ENCODE data around the gene RTF2. TPM values are rescaled to one million over a fixed set of nuclear protein-coding genes. Genes with fewer than 3 reads are reported as not detected.
"Not testable (repeated sequence)": the region's sequence is repeated elsewhere in the genome, so short reads cannot be mapped to it uniquely, and the experiment has no call there.

RTF2 gene
- total and polyA plus RNA-seq, 8 donors, result 68.2 to 133 (median 127) TPM

DNA sequence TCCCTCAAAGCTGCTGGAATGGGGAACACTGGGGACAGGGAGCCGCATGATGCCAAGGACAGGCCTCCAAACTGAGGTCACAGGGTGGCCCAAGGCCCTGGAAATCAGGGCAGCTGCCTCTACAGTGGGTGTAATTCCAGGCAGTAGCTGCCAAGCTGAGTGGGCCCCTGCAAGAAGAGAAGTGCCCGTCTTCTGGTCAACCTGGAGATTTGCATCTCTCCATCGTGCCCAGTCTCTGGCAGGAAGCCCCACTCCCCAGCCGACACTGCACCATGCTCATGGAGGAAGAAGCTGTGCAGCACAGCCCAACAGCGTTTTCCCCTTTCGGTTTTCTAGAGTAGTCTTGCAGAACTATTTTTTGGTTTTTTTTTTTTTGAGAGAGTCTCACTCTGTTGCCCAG is 53.9 kb downstream of the RTF2 start:
- TF ChIP-seq, protein P1, sequence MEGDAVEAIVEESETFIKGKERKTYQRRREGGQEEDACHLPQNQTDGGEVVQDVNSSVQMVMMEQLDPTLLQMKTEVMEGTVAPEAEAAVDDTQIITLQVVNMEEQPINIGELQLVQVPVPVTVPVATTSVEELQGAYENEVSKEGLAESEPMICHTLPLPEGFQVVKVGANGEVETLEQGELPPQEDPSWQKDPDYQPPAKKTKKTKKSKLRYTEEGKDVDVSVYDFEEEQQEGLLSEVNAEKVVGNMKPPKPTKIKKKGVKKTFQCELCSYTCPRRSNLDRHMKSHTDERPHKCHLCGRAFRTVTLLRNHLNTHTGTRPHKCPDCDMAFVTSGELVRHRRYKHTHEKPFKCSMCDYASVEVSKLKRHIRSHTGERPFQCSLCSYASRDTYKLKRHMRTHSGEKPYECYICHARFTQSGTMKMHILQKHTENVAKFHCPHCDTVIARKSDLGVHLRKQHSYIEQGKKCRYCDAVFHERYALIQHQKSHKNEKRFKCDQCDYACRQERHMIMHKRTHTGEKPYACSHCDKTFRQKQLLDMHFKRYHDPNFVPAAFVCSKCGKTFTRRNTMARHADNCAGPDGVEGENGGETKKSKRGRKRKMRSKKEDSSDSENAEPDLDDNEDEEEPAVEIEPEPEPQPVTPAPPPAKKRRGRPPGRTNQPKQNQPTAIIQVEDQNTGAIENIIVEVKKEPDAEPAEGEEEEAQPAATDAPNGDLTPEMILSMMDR (IDR thresholded peaks at IDR 0.05), result no peak

DNA sequence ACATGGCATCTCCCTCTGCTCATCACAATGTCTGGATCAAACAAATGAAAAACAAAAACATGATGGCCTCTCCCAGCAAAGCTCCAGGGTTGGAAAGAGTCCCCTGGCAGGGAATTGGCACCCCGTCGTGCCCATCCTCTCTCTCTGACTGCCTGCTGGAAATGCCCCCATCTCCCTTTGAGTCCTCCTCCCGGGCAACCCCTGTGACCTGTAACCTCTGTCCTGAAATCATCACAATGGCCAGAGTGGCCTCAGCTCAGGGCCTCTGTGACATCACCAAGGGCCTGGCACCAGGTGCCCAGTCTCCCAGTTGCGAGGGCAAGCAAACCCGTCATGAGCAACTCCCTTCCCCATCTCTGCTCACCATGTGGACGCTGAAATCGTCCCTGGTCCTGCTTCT is 56.0 kb downstream of the RTF2 start, which contains the start of gene FAM209A:
Gene FAM209A (plus strand): TSS at position 301 of the 400 bp plus-strand sequence. CDS start 65 bp downstream, at position 366.
- H3K27me3 ChIP-seq; ATAC-seq; DNase-seq; H3K4me3 ChIP-seq; H3K4me1 ChIP-seq; H3K27ac ChIP-seq; intact Hi-C loops (cut with DNase I): not testable (repeated sequence)
- Histone ChIP-seq H3K9me3 (peaks cover 0 to 23% of the 10 kb centered on the region in 2 donors), H3K36me3 (peaks cover 0 to 22% of the 10 kb centered on the region in 2 donors)

More for the DNA sequence above, 53.9 kb downstream of the RTF2 start:
- no peak for DNase-seq
- Histone ChIP-seq H3K9me3 (peaks cover 0 to 31% of the 10 kb centered on the region in 2 donors), H3K4me1 (no peaks in the 10 kb centered on the region), H3K27ac (no peak overlapping the region), H3K4me3 (no peak overlapping the region), H3K36me3 (peaks cover 0 to 43% of the 10 kb centered on the region in 2 donors), H3K27me3 (no peaks in the 10 kb centered on the region)
- intact Hi-C loops (cut with DNase I), result no loop called here
- ATAC-seq, result no peak

DNA sequence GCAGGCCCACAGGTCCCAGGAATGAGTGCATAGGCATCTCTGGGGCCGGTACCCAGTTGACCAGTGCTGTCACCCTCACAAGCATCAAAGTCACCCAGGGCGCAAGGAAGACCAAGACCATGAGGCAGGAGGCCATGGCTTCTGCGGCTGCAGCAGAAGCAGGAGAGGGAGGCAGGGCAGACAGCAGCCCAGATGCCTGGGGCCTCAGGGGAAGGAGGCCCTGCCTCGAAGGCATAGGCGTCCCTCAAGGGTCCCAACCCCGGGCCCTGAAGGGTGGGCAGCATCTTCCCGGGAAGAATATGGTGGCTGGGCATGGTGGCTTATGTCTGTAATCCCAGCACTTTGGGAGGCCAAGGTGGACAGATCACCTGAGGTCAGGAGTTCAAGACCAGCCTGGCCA is 59.1 kb downstream of the RTF2 start:
- TF ChIP-seq, protein P1 (IDR thresholded peaks at IDR 0.05), result no peak
- H3K27me3 ChIP-seq, result no peaks in the 10 kb centered on the region
- H3K4me3 ChIP-seq, result no peak overlapping the region
- H3K27ac ChIP-seq, result no peak overlapping the region
- no peaks in the 10 kb centered on the region for H3K9me3 ChIP-seq
- intact Hi-C loops (cut with DNase I), result no loop called here
- H3K36me3 ChIP-seq, result no peaks in the 10 kb centered on the region
- H3K4me1 ChIP-seq, result no peaks in the 10 kb centered on the region
- ATAC-seq (no peak), DNase-seq (no peak)

DNA sequence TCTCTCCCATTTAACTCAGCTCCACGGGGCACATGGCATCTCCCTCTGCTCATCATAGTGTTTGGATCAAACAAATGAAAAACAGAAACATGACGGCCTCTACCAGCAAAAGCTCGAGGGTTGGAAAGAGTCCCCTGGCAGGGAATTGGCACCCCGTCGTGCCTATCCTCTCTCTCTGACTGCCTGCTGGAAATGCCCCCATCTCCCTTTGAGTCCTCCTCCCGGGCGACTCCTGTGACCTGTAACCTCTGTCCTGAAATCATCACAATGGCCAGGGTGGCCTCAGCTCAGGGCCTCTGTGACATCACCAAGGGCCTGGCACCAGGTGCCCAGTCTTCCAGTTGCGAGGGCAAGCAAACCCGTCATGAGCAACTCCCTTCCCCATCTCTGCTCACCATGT is 64.5 kb downstream of the RTF2 start, which contains the start of gene FAM209B:
Gene FAM209B (plus strand): TSS at position 301 of the 400 bp plus-strand sequence. CDS start 96 bp downstream, at position 397.
- DNase-seq; H3K27ac ChIP-seq; H3K4me3 ChIP-seq; intact Hi-C loops (cut with DNase I); H3K9me3 ChIP-seq; H3K36me3 ChIP-seq; H3K27me3 ChIP-seq; H3K4me1 ChIP-seq; ATAC-seq: not testable (repeated sequence)

DNA sequence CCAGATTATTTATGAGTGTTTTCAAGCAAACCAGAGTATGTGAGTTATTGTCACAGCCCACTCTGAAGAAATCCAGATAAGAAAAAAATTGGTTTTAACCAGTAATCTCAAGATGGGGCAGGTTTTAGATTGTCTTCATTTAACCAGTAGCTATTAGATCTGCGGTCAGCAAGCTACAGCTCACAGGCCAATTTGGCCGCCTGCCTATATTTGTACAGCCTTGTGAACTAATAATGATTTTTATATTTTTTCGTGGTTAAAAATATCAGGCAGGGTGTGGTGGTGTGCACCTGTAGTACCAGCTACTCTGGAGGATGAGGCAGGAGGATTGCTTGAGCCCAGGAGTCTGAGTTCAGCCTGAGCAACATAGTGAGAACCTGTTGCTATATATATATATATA is 69.6 kb downstream of the RTF2 start:
- no peaks in the 10 kb centered on the region for H3K36me3 ChIP-seq
- no peaks in the 10 kb centered on the region for H3K9me3 ChIP-seq
- no peak overlapping the region for H3K4me3 ChIP-seq
- TF ChIP-seq, protein P1 (IDR thresholded peaks at IDR 0.05), result no peak
- H3K27ac ChIP-seq, result no peak overlapping the region
- H3K27me3 ChIP-seq, result no peaks in the 10 kb centered on the region
- ATAC-seq, result no peak
- H3K4me1 ChIP-seq, result no peaks in the 10 kb centered on the region
- no peak for DNase-seq
- intact Hi-C loops (cut with DNase I), result no loop called here

DNA sequence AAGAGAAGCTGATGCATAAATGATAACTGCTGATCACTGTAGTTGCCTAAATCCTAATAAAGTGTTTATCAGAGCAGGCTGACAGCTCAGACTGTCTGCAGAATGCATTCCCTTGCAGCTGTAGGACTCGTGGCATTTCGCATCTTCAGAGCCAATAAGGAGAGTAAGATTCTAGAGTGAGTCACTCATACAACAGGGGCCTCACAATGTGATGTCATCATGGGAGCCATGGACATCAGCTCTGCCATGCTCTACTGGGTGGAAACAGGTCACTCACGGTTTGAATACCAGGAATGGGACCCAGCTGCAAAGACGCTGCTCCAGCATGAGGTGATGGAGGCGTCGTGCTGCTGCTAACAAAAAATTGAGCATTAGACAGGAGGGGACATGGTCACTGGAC is 72.0 kb downstream of the RTF2 start:
- DNase-seq (no peak), ATAC-seq (no peak)
- Histone ChIP-seq H3K9me3 (no peaks in the 10 kb centered on the region), H3K27me3 (no peaks in the 10 kb centered on the region), H3K4me3 (no peak overlapping the region), H3K4me1 (no peaks in the 10 kb centered on the region), H3K27ac (no peak overlapping the region), H3K36me3 (no peaks in the 10 kb centered on the region)
- intact Hi-C loops (cut with DNase I), result no loop called here
- TF ChIP-seq, protein P1 (IDR thresholded peaks at IDR 0.05), result no peak
